ENCODE measurements around the gene PYM1.
"Not testable (repeated sequence)": the region's sequence is repeated elsewhere in the genome, so short reads cannot be mapped to it uniquely, and the experiment has no call there.

Gene PYM1

GRCh38 chr12:55908726-55909512 is 18.8 kb downstream of the PYM1 start:
- DNase-seq (ENCODE audit: low read depth), result no peak

DNA sequence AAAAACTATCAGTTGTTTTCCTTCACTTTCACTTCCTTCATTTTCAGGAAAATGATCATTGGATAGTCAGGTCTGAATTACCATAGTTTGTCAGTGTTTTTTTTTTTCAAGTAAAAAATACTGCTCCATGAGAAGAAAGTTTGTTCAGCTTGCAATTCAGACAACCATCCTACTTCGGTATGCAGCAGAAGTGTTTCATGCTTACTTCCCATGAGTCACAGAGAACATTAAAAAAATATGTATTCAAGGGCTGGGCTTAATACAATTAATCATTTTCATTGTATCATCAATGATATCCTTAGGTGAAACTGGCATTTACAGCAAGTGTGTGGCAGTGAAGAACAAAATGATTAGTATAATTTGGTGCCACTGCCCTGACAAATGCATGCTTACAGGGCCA is 21.6 kb downstream of the PYM1 start:
- no peak for DNase-seq (ENCODE audit: low read depth)

DNA sequence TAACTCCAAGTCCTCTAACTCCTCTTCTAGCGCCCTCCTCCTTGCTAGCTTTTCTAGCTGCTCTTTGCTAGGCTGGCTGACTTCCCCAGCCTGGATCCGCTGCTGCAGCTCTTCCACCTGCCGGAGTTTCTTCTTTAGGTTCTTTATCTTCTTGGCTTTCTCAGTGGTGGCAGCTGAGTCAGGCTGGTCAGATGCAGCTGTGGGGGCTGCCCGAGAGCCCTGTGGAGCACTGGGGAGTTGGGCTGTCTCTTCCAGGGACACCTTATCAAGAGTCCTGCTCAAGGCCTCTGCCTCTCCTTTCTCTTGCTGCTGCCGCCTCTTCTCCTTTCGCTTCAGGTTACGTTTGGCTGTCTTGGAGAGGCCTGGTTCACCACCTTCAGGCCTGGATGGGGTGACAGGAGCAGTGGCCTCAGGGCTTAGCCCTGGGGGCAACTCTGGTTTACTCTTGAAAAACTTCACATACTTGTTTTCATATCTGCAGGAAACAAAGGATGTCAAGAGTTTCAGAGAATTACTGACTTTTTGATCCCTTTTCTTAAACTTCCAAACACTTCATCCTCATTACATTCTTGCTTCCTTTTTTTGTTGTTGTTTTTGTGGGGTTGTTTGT is 25.7 kb downstream of the PYM1 start:
- no peak for DNase-seq (ENCODE audit: low read depth)

- no peak for DNase-seq (ENCODE audit: low read depth)
Measured at GRCh38 chr12:55899082-55899481, 28.6 kb downstream of the PYM1 start.

- DNase-seq (ENCODE audit: low read depth), result no peak
Measured at GRCh38 chr12:55893723-55894122, 34.0 kb downstream of the PYM1 start.

DNA sequence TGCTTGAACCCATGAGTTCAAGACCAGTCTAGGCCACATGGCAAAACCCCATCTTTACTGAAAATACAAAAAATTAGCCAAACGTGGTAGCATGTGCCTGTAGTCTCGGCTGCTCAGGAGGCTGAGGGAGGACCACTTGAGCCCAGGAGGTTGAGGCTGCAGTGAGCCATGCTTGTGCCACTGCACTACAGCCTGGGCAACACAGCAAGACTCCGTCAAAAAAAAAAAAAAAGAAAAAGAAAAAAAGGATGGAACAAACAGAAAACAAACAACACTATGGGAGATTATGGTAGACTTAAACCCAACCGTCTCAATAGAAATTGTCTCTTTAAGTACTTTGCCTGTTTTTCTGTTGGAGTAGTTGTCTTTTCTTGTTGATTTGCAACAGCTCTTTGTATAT is 36.4 kb downstream of the PYM1 start:
- DNase-seq (ENCODE audit: low read depth), result no peak

DNA sequence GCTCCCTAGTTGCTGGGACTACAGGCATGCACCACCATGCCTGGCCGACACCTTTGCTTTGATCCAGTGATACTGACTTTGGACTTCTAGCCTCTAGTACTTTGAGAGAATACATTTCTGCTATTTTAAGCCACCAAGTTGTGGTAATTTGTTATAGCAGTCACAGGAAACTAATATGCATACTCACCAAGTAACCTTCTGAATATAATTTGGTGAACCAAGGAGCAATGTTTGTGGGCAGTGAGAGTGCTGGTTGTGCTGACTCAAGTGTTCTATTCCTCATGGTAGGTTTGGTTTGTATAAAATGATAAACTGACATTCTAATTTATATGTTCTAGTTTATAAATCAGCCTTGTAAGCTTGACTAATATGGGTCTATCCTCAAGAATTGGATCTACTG is 42.6 kb downstream of the PYM1 start:
- DNase-seq (ENCODE audit: low read depth), result no peak

- no peak for DNase-seq (ENCODE audit: low read depth)
Measured at GRCh38 chr12:55877824-55878223, 49.9 kb downstream of the PYM1 start.

DNA sequence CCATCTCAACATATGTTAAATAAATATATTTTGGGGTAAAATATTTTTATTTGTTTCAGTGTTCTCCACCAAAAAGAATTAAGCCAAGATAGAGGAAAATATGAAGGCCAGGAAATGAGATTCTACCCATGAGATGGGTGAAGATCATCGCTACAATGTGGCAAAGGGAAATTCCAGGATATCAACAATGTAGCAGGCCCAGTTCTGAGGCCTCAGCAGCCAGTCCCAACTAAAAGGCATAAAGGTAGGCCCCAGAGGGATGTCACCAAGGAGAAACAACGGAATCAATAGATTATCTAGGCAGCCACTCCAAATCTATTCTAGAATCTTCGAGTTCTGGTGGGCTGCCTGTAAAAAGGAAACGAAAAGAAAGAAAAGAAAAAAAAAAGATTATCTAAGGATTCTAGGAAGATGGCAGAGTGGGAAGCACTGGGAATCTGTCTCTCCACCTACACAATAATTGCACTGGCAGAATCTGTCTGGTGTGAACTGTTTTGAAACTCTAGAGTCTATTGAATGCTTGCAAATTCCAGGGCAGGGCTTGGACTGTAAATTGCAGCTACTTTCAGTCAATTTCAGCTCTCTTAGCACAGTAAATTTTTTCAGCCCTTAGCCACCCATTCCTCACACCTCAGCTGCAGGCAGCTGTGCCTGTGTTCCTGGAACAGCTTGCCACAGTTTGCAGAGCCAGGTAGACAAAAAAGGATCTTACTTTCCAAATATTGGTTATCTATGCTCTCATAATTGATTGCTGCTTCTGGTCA is 51.8 kb downstream of the PYM1 start:
- no peak for DNase-seq (ENCODE audit: low read depth)

DNA sequence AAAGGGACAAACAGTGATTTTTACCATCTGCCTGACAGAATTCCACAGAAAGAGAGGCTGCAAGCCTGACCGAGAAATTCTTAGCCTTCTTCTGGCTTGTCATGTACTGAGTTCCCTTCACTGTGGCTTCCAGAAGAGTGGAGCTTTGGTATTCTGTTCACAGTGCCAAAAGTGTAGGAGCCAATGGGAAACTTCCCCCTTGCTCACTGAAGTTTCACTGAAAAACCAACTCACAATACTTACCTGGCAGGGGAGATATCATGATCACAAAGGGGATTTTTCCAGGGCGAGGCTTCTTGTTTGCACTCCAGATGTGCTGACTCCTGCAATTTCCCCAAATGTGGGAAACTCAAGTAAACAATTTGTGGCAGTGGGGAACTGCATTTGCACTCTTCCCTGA is 53.3 kb downstream of the PYM1 start:
- DNase-seq (ENCODE audit: low read depth), result no peak

GRCh38 chr12:55866454-55867004 is 61.2 kb downstream of the PYM1 start:
- not testable (repeated sequence) for DNase-seq (ENCODE audit: low read depth)

GRCh38 chr12:55865327-55865726 is 62.4 kb downstream of the PYM1 start:
- DNase-seq (ENCODE audit: low read depth), result no peak

- DNase-seq (ENCODE audit: low read depth), result not testable (repeated sequence)
Measured at GRCh38 chr12:55862931-55863330, 64.8 kb downstream of the PYM1 start.

GRCh38 chr12:55862286-55862685 is 65.4 kb downstream of the PYM1 start:
- no peak for DNase-seq (ENCODE audit: low read depth)

GRCh38 chr12:55861871-55862270 is 65.8 kb downstream of the PYM1 start:
- DNase-seq (ENCODE audit: low read depth), result no peak

GRCh38 chr12:55861396-55861795 is 66.3 kb downstream of the PYM1 start:
- no peak for DNase-seq (ENCODE audit: low read depth)

GRCh38 chr12:55852740-55853139 is 75.0 kb downstream of the PYM1 start:
- no peak for DNase-seq (ENCODE audit: low read depth)
